ENCODE data around the gene SV2C.

Gene SV2C

DNA sequence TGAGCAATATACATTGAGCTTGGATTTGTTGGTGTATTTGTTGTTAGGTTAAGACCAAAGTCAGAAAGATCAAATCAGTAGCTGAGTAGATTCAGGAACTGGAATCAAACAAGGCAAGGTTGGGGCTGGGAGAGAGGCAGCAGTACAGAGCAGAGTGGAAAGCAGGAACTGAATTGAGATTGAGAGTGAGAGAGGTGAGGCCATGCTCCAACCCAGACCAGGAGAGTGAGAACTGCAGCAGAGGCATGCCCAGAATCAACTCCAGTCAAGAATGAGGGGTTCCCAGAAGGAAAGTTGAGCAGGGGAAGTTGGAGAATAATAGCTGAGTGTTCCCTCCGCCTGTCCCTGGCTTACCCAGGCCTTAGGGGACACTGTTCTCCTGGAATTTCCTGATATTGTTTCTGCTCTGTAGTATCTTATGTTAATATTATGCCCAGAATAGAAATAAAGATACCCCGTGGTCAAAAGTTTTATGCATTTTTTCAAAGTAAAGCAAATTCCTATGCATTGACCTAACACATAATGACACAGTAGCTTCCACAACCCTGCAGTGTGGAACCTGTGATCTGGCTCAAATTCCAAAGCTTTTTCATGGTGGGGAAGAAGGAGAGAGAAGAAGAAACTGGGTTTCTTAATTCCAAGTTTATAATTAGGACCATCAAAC, 82.7 kb downstream of the SV2C start:
- no peak for DNase-seq

- DNase-seq = no peak
These were observed 83.8 kb downstream of the SV2C start for GRCh38 chr5:76166886-76167576.

DNA sequence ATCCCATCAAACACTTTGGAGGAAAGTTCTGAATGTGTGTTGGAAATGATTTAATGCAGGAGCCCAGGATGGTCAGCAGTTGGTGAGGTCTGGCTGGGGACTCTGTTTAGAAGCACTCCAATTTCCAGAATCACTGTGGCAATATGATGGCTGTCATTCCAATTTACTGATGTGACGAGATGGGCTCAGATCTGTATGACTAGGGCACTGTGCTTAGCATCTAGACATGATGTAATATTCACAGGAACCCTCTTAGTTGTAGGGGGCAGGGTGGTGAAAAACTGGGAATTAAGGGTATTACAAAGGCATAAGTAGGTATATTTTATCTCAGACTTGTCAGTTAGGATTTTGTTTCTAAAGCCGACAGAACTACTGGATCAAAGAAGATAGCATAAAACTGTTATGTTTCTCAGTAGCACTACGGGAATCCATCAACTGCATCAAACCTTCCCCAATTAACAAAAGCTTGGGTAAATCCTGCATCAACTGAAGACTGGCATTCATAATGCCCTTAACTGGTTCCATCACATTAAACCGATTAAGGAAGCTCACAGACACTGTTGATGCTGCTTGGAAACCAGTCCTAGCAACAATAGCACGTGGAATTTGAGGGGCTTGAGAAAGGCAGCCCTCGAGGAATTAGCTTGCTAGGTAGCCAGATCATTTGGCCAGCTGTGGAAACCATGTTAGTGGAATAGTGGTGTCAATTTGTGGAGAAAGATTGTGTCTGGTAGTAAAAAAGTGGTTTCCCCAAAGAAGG, 86.1 kb downstream of the SV2C start:
- DNase-seq = no peak

- no peak for DNase-seq
These were observed 90.9 kb downstream of the SV2C start for GRCh38 chr5:76174101-76174500.

- no peak for DNase-seq
These were observed 92.0 kb downstream of the SV2C start for GRCh38 chr5:76175051-76175666.

- peak; percentile 38 for DNase-seq
These were observed 92.7 kb downstream of the SV2C start for GRCh38 chr5:76175821-76176403.

- no peak for DNase-seq
These were observed 94.8 kb downstream of the SV2C start for GRCh38 chr5:76177978-76178377.

GRCh38 chr5:76178913-76179312, 95.7 kb downstream of the SV2C start:
- no peak for DNase-seq

DNA sequence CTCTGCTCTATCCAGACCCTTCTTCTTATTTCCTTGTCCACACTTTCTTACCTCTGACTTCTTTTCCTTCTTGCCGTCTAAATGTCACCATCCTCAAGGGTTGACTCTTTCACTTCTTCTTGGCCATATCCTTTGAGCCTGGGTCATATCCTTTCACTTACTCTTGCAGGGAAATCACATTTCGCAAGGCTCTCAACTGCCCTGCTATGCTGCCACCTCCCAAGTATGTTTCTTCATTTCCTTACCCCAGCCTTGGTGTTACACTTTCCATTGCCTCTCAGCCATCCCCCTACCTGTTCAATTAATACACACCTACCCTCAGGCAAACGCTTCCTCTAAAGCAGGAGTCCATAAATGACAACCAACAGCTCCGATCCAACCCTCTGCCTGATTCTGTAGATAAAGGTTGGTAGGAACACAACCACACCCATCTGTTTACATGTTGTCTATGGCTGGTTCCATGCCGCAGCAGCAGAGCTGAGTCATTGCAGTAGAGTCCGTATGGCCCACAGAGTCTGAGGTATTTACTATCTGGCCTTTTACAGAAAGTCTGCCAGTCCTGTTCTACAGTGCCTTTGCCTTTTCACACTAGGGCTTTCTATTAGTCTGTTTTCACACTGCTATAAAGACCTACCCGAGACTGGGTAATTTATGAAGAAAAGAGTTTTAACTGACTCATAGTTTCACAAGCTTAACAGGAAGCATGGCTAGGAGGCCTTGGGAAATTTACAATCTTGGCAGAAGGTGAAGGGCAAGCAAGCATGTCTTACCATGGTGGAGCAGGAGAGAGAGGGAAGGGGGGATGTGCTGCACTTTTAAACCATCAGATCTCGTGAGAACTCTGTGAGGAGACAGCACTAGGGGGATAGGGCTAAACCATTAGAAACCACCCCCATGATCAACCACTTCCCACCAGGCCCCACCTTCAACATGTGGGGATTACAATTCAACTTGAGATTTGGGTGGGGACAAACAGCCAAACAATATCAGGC, 97.9 kb downstream of the SV2C start:
- peak; percentile 71 for DNase-seq

DNA sequence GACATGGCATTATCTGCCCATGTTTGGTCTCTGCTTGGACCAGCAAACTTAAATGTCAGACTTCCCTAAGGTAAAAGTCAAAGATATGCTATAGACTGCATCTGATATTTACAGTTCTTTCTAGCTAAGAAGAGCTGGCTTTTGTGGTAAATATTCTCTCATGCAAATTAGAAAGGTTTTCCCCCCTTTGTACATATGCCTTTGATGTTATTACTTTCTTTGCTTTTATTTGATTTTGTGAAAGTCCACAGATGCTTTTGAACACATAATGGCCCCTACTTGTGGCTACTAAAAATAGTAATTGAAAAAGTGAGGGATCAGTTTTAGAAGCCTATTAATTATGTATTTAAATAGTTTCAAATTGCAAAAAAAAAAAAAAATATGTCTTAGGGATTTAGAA, 104.2 kb downstream of the SV2C start:
- no peak for DNase-seq

DNA sequence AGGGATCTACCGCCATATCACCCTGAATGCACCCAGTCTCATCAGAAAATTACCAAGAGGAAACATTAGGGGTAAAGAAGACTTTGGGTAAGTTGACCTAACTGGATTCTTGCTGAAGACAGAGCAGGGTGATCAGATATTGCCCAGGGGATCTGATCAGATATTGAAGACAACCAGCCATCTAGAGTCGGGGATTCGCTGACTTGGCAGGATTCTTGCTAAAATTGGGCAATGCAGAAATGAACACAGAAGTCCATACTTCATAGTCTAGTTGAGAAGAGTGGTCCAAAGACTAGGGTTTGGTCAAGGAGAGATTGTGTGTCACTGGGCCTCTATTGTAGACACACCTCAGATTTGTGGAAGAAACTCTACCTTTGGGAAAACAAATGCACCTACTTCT, 107.2 kb downstream of the SV2C start:
- no peak for DNase-seq

DNA sequence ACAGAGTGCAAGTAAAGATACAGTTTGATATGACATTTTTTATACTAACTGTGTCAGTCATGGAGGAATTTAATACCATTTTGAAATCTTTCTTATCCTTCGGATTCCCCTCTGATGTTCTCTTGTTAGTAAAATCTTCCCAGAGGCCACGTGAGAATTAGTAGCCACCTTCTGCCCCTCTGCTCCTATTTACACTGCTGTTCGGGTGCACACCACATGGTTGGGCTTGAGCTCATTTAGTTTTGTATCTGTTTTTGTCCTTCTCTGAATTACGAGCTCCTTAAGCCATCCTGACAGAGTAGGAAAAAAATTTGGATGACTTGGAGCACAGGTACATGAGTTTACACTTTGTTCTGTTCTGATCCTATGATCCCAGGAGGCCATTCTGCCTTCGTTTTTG, 109.7 kb downstream of the SV2C start:
- DNase-seq = no peak

GRCh38 chr5:76193635-76194034, 110.5 kb downstream of the SV2C start:
- DNase-seq = no peak

- DNase-seq = no peak
These were observed 111.2 kb downstream of the SV2C start for GRCh38 chr5:76194340-76194739.

GRCh38 chr5:76196457-76196856, 113.3 kb downstream of the SV2C start:
- DNase-seq = no peak

DNA sequence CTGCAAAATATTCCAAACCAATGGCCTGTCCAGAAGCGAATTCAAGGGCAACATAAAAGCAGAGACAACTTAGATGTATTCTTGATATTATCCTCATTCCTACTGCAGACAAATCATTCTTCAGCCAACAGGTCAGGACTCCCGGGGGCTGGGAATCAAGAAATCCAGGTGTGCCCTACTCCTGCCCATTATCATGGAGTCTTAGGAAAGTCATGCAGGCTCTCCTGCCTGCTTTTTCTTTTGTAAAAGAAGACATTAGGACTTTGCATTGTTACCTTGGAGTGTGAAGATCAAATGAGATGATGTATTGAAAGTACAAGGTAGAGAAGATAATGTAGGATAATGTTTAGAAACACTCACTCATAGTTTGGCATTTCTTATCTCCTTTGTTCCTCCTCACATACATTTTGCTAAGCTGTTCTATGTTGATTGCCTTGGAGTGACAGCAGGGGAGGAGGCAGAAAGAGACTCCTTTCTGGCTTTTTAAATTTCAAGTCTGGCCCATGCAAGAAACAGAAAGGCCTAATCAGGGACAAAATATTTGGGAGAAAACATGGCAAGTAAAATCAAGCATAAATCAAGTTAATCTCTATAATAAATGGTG, 113.8 kb downstream of the SV2C start:
- no peak for DNase-seq

DNA sequence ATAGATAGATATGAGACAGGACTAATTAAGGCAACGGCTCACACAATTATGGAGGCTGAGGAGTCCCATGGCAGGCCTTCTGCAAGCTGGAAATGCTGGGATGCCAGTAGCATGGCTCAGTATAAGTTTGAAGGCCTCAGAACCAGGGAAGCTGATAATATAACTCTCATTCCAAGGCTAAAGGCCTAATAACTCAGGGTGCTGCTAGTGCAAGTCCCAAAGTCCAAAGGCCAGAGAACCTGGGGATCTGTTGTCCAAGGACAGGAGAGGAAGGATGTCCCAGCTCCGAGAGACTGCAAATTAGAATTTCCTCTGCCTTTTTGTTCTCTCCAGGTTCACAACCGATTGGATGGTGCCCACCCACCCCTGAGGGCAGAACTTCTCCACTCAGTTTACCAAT, 114.5 kb downstream of the SV2C start:
- DNase-seq = no peak

GRCh38 chr5:76199336-76200318, 116.4 kb downstream of the SV2C start:
- DNase-seq = no peak

DNA sequence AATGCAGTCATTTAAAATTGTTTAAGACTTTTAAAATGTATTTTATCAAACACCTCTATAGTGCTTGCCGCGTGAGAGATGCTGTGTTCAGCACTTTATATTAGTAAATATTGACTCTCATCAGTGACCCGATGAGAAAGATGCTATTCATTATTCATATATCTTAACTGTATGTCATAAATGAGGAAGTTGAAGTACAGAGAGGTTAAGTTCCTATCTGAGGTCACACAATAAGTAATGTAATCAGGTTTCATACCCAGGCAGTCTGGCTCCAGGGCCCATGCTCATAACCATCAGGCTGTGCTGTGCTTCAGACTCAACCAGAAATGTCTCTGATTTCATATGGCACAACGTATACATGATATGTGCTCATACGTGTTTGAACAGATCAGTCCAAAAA, 119.0 kb downstream of the SV2C start:
- no peak for DNase-seq

DNA sequence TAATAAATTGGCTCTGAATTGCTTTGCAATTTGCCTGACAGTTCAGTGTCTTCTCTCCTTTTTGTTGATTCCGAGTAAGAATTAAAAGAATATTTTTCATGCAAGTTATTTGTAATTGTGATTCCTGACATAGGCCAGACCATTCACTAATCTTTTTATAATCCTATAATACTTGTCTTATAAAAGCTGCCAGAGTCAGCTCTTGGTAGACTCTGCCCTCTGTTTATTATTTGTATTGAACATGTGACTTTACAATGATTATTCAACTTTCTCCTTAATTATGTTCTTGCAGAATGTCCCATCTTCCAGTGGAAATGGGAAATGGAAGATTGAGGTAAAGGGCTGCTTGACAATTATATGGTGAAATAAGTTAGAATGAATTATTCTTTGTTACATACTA, 121.0 kb downstream of the SV2C start:
- no peak for DNase-seq

All from GF-D8 (cell line).